IMR-90 (cell line): ENCODE measurements around the gene UBE2E2. TPM values are rescaled to one million over a fixed set of nuclear protein-coding genes. Genes with fewer than 3 reads are reported as not detected.

Experiments
- ATAC-seq: fragments of 200-7000 bp; cut with Tn5 transposase; 2 replicates; pipeline ENCODE4 v1.9.1; 2020; ENCODE audit warnings: low read depth, mild to moderate bottlenecking, moderate library complexity
- Bru-seq: library from RNA; stranded (reverse); fragments of 400-500 nt; gene quantifications from one replicate; lab custom pipeline; 2021; lab: Mats Ljungman, UMichigan
- BruChase-seq, 2 experiments: library from RNA; stranded (reverse); fragments of 400-500 nt; gene quantifications; one replicate each; lab custom pipeline; 2021; lab: Mats Ljungman, UMichigan
- BruUV-seq: library from RNA; stranded (reverse); fragments of 400-500 nt; replicated peaks from 2 replicates; lab custom pipeline; 2021; lab: Mats Ljungman, UMichigan
- CTCF ChIA-PET: fragments of 300-600 bp; formaldehyde crosslinking; extraction: SDS; loops from one replicate; lab custom pipeline; 2021; ENCODE audit warnings: antibody characterized with exemption; lab: Yijun Ruan, JAX
- POLR2A ChIA-PET: fragments of 300-600 bp; sonication (Branson Sonifier 250); formaldehyde crosslinking; loops from one replicate; lab custom pipeline; 2022; ENCODE audit warnings: antibody characterized with exemption; ENCODE audit not compliant: unreplicated experiment; lab: Charles Lee
- DNase-seq: peaks from one replicate; pipeline ENCODE4 v3.0.0; 2013
- H2AFZ ChIP-seq: replicated peaks from 2 replicates; pipeline ENCODE3; 2013; ENCODE audit warnings: low read length, mild to moderate bottlenecking; ENCODE audit not compliant: poor library complexity
- H2AK5ac ChIP-seq: 2 replicates; pipeline ENCODE4 v1.6.1; 2013; ENCODE audit warnings: low read depth, low read length, inconsistent platforms
- H2AK9ac ChIP-seq: replicated peaks from 2 replicates; pipeline ENCODE3; 2013; ENCODE audit warnings: mild to moderate bottlenecking, low read depth, low read length, moderate library complexity; ENCODE audit not compliant: poor library complexity
- H2BK120ac ChIP-seq: 2 replicates; pipeline ENCODE4 v1.6.1; 2013; ENCODE audit warnings: low read depth, low read length, inconsistent platforms
- H2BK15ac ChIP-seq: 3 replicates; pipeline ENCODE4 v1.6.1; 2013; ENCODE audit warnings: low read depth, low read length, inconsistent platforms
- H2BK20ac ChIP-seq: 2 replicates; pipeline ENCODE4 v1.6.1; 2013; ENCODE audit warnings: low read depth, mild to moderate bottlenecking, inconsistent platforms, low read length, moderate library complexity
- H2BK5ac ChIP-seq: 2 replicates; pipeline ENCODE4 v1.6.1; 2013; ENCODE audit warnings: mild to moderate bottlenecking, low read depth, low read length, inconsistent platforms; ENCODE audit not compliant: poor library complexity, severe bottlenecking
- H3K14ac ChIP-seq: replicated peaks from 2 replicates; pipeline ENCODE4 v1.6.1; 2013; ENCODE audit warnings: low read depth, low read length, inconsistent platforms
- H3K18ac ChIP-seq: 2 replicates; pipeline ENCODE4 v1.6.1; 2013; ENCODE audit warnings: low read depth, low read length, control low read depth
- H3K23ac ChIP-seq: 2 replicates; pipeline ENCODE4 v1.6.1; 2013; ENCODE audit warnings: low read depth, low read length, inconsistent platforms
- H3K27ac ChIP-seq: 2 replicates; pipeline ENCODE4 v1.5.1; 2013; ENCODE audit warnings: mild to moderate bottlenecking, control low read depth, low read length; ENCODE audit not compliant: insufficient read depth
- H3K27me3 ChIP-seq: 2 replicates; pipeline ENCODE4 v1.6.1; 2013; ENCODE audit warnings: low read length; ENCODE audit not compliant: control insufficient read depth, insufficient read depth
- H3K36me3 ChIP-seq: 2 replicates; pipeline ENCODE4 v1.6.1; 2013; ENCODE audit warnings: low read length, mixed read lengths; ENCODE audit not compliant: control insufficient read depth, insufficient read depth
- H3K4ac ChIP-seq: 2 replicates; pipeline ENCODE4 v1.6.1; 2013; ENCODE audit warnings: low read depth, low read length, inconsistent platforms
- H3K4me1 ChIP-seq: 2 replicates; pipeline ENCODE4 v1.6.1; 2013; ENCODE audit warnings: low read length, mixed read lengths; ENCODE audit not compliant: control insufficient read depth, insufficient read depth
- H3K4me2 ChIP-seq: 2 replicates; pipeline ENCODE4 v1.6.1; 2013; ENCODE audit warnings: low read depth, mild to moderate bottlenecking, control low read depth, low read length, moderate library complexity
- H3K4me3 ChIP-seq: 2 replicates; pipeline ENCODE4 v1.5.1; 2013; ENCODE audit warnings: low read depth, mild to moderate bottlenecking, control low read depth, low read length, moderate library complexity; ENCODE audit not compliant: insufficient read depth
- H3K56ac ChIP-seq: 2 replicates; pipeline ENCODE4 v1.6.1; 2013; ENCODE audit warnings: low read length, inconsistent platforms; ENCODE audit not compliant: insufficient read depth; ENCODE audit errors: extremely low read depth
- H3K79me1 ChIP-seq, 2 experiments: 2 replicates each; pipeline ENCODE4 v1.6.1; 2013; ENCODE audit warnings: low read length in 2 of 2, inconsistent platforms in 1 of 2, low read depth in 1 of 2
- H3K9ac ChIP-seq: 2 replicates; pipeline ENCODE4 v1.6.1; 2013; ENCODE audit warnings: low read depth, low read length, control low read depth
- H3K9me1 ChIP-seq: 2 replicates; pipeline ENCODE4 v1.6.1; 2013; ENCODE audit warnings: low read length, inconsistent platforms; ENCODE audit not compliant: insufficient read depth
- H3K9me3 ChIP-seq: 2 replicates; pipeline ENCODE4 v1.6.1; 2013; ENCODE audit warnings: low read length; ENCODE audit not compliant: control insufficient read depth, insufficient read depth
- H4K20me1 ChIP-seq: 2 replicates; pipeline ENCODE4 v1.6.1; 2013; ENCODE audit warnings: low read length, inconsistent platforms; ENCODE audit not compliant: insufficient read depth
- H4K5ac ChIP-seq: 2 replicates; pipeline ENCODE4 v1.6.1; 2013; ENCODE audit warnings: mild to moderate bottlenecking, low read depth, low read length, control low read depth
- H4K8ac ChIP-seq, 2 experiments: 2 replicates each; pipeline ENCODE4 v1.6.1; 2013; ENCODE audit warnings: low read depth in 2 of 2, low read length in 2 of 2, control low read depth in 1 of 2, inconsistent platforms in 1 of 2
- H4K91ac ChIP-seq: 2 replicates; pipeline ENCODE4 v1.6.1; 2013; ENCODE audit warnings: low read depth, low read length, inconsistent platforms; ENCODE audit not compliant: insufficient read depth
- BHLHE40 ChIP-seq: fragments of 150-350 bp; IDR thresholded peaks from 2 replicates; pipeline ENCODE4 v1.6.1; 2016; ENCODE audit warnings: mild to moderate bottlenecking, low read depth, low read length
- ELK1 ChIP-seq: fragments of 150-350 bp; IDR thresholded peaks from 2 replicates; pipeline ENCODE4 v1.6.1; 2016; ENCODE audit warnings: low read depth, mild to moderate bottlenecking, low read length, moderate library complexity, borderline replicate concordance
- MAZ ChIP-seq: IDR thresholded peaks from 2 replicates; pipeline ENCODE4 v1.6.1; 2012; ENCODE audit warnings: low read depth, mild to moderate bottlenecking, low read length, improper control_type of control experiment, moderate library complexity, borderline replicate concordance
- MXI1 ChIP-seq: IDR thresholded peaks from 2 replicates; pipeline ENCODE4 v1.6.1; 2012; ENCODE audit warnings: low read depth, mild to moderate bottlenecking, low read length, moderate library complexity, borderline replicate concordance
- POLR2A ChIP-seq: IDR thresholded peaks from 2 replicates; pipeline ENCODE4 v1.6.1; 2012; ENCODE audit warnings: mild to moderate bottlenecking, low read depth, low read length
- WGBS, 2 experiments: methylation state at CpG; one replicate each; pipeline versions ENCODE4 v1.1.5 to v1.1.7; 2013; ENCODE audit warnings: missing lambda C conversion rate in 2 of 2; ENCODE audit not compliant: insufficient read length in 1 of 2; ENCODE audit errors: extremely low coverage in 2 of 2; 5-methylcytosine and 5-hydroxymethylcytosine counted together
- dilution Hi-C: fragments of 300-500 bp; cut with HindIII; formaldehyde crosslinking; loops from one replicate; pipeline ENCODE4 v1.14.3; 2018; ENCODE audit warnings: low sequenced_read_pairs; ENCODE audit not compliant: unreplicated experiment
- in situ Hi-C: fragments of 300-500 bp; cut with MboI; formaldehyde crosslinking; loops from 3 replicates; pipeline ENCODE4 v1.14.3; 2019; ENCODE audit warnings: low sequenced_read_pairs, inconsistent platforms, mixed read lengths
- intact Hi-C: fragments of 100-400 bp; cut with micrococcal nuclease; formaldehyde crosslinking; loops from 2 replicates; pipeline ENCODE4 v1.10.0; 2022
- long read RNA-seq: library from polyadenylated mRNA; unstranded; transcript quantifications from one replicate; pipeline ENCODE4 v2.0.0, GENCODE V29; 2021; ENCODE audit not compliant: unreplicated experiment
- polyA plus RNA-seq, 3 experiments: library from polyadenylated mRNA; depleted of rRNA; stranded (reverse); fragments of >200 nt; gene quantifications; 2 replicates each; pipeline ENCODE4 v1.2.3, GENCODE V29; 2012; ENCODE audit warnings: low replicate concordance in 1 of 3
- total RNA-seq: library from RNA; depleted of rRNA; stranded (reverse); fragments of >200 nt; gene quantifications from 2 replicates; pipeline ENCODE4 v1.2.3, GENCODE V29; 2012; rRNA removed

UBE2E2 gene
- total RNA-seq (18.6 and 18.9 TPM in 2 replicates), polyA plus RNA-seq (2012; rRNA removed) (32.7 and 35.2 TPM in 2 replicates), Bru-seq, nascent RNA (percentile 79 among the genes with signal in this experiment), BruChase-seq, experiment 1, labeled RNA remaining after a 6-hour chase (percentile 72 among the genes with signal in this experiment), BruChase-seq, experiment 2, labeled RNA remaining after a 2-hour chase (percentile 89 among the genes with signal in this experiment)
- 21.6 and 35.3 TPM in 2 replicates for polyA plus RNA-seq (2012; cell fraction: cytosol; rRNA removed)
- polyA plus RNA-seq (2012; cell fraction: nucleus; rRNA removed; ENCODE audit: low replicate concordance): 7.7 and 18.3 TPM in 2 replicates
- long read RNA-seq, partial matches to known transcripts: 5 of 6 reads
- long read RNA-seq, other reads (novel, unspliced or antisense): 0 of 6 reads

- in situ Hi-C loops (no loop called here), dilution Hi-C loops (no loop called here), intact Hi-C loops (loop anchor here (2.0 to 10.0 kb wide), 3 partner anchors 524 to 672 kb away; no protein-coding TSS in a partner anchor)
- Histone ChIP-seq H2AFZ (peak within 1 kb of the TSS; percentile 97), H4K20me1 (peaks cover 9% of the 10 kb centered on the region; the same call in 1 of the 2 replicates), H3K27me3 (peaks cover 11% of the 10 kb centered on the region), H3K18ac (peak within 1 kb of the TSS; percentile 58), H3K4ac (peak within 1 kb of the TSS; percentile 68), H3K27ac (peak within 1 kb of the TSS; percentile 67), H3K56ac (peak within 1 kb of the TSS; percentile 2; the same call in 1 of the 2 replicates), H2AK9ac (peak within 1 kb of the TSS; percentile 87), H2BK5ac (peak within 1 kb of the TSS; percentile 17), H3K14ac (peak within 1 kb of the TSS; percentile 65; the same call in 1 of the 2 replicates), H2BK120ac (peak within 1 kb of the TSS; percentile 37; the same call in 1 of the 2 replicates), H3K9ac (peak within 1 kb of the TSS; percentile 78), H3K4me3 (peak within 1 kb of the TSS; percentile 91), H4K8ac (peak within 1 kb of the TSS; percentile 64 to 81; a peak in 3 of 4 replicates), H3K79me1 (peaks cover 8 to 17% of the 10 kb centered on the region in 2 experiments; a peak in 2 of 4 replicates), H3K23ac (peak within 1 kb of the TSS; percentile 35), H3K9me1 (0 out of 2 replicates have a peak, but pooled peaks cover 3% of the 10 kb centered on the region), H3K36me3 (no peaks in the 10 kb centered on the region), H2BK20ac (peak within 1 kb of the TSS; percentile 33; the same call in 1 of the 2 replicates), H2BK15ac (peak within 1 kb of the TSS; percentile 32; the same call in 2 of the 3 replicates), H4K5ac (peak within 1 kb of the TSS; percentile 74), H2AK5ac (peak within 1 kb of the TSS; percentile 1; the same call in 1 of the 2 replicates), H4K91ac (peak within 1 kb of the TSS; percentile 56; the same call in 1 of the 2 replicates), H3K9me3 (no peaks in the 10 kb centered on the region), H3K4me2 (peak within 1 kb of the TSS; percentile 87), H3K4me1 (no peaks in the 10 kb centered on the region; the same call in 1 of the 2 replicates)
- DNase-seq: peak; percentile 66
- WGBS, 2 experiments: 0% methylated on average over 8 of the region's 101 CpGs; no CpG with 5 or more reads in 1 of the 2 experiments
- CTCF ChIA-PET: no interaction called here
- no TSS peak for BruUV-seq
- TF ChIP-seq MAZ (peak; percentile 92; the same call in 1 of the 2 replicates), POLR2A (peak; percentile 59; the same call in 1 of the 2 replicates), ELK1 (no peak), MXI1 (0 out of 2 replicates have a peak, but pooled peaks have one; percentile 20), BHLHE40 (no peak)
- ATAC-seq: peak; percentile 81
- POLR2A ChIA-PET: interaction anchor here (0.7 kb wide), 1 partner anchor 37 kb away, joined by 4 read pairs; no protein-coding TSS in a partner anchor
These were observed at the start of gene UBE2E2 for GRCh38 chr3:23202921-23203707. UBE2E2 (plus strand) TSS chr3:23203327.
